ENCODE data around the gene RRAS2.
"Not testable (repeated sequence)": the region's sequence is repeated elsewhere in the genome, so short reads cannot be mapped to it uniquely, and the experiment has no call there.

RRAS2 gene

DNA sequence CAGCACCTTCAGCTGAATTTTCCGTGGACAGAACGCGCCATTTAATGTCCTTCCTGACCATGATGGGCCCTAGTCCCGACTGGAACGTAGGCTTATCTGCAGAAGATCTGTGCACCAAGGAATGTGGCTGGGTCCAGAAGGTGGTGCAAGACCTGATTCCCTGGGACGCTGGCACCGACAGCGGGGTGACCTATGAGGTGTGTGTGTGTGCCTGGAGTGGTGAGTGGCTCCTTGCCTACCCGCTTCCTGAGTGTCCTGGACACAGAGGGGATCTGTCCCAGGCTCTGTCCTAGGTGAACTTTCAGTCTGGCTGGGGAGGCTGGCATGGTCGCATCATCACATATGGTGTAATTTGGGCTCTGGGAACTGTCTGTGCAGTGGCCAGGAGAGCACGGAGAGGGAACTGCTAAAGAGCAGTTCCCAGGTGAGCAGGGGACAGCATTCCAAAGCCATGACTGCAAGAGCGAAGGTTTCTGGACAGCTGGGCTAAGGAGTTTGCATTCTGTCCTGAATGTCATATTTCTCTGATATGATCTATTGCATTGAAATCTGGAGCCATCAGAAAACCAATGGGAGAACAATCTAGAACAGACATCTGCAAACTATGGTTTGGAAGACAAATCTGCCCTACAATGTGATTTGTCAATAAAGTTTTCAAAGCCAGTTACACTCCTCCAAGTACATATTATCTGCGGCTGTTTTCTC lies 104.3 kb downstream of the RRAS2 start:
- DNase-seq, result no peak

DNA sequence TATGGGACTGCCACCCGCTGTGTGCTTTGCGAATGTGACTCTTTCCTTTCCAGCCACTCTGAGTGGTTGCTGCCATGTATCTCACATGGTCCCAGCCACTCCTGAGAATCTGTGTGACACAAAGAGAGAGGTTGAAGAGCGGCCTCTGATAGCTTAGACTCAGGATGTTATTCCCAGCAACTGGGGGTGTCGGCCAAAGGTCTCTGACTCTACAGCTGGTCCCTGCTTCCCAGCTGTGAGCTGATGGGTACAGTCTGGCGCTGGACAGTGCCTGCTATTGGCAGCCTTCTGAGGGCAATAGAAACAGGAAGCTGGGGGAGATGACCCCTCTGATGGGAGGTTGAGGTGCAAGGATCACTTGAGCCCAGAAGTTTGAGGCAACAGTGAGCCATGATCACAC lies 105.1 kb downstream of the RRAS2 start:
- no peak for DNase-seq

DNA sequence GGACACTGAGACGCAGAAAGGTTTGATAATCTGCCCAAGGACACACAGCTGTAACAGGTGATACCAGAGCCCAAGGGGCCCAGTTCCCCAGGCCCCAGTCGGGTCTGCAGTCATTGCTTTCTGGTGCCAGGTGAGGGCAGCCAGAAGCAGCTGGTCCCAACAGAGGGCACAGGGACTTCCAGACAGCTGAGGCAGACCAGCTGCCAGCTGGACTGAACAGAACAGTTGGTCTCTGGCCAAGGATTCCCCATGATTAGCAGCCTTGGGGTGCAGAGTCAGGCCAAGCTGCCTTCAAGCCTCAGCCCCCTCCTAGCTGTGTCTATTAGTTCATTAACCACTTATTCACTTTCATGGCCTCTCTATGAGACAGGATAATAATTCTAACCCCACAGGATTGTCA lies 105.6 kb downstream of the RRAS2 start:
- DNase-seq, result no peak

DNA sequence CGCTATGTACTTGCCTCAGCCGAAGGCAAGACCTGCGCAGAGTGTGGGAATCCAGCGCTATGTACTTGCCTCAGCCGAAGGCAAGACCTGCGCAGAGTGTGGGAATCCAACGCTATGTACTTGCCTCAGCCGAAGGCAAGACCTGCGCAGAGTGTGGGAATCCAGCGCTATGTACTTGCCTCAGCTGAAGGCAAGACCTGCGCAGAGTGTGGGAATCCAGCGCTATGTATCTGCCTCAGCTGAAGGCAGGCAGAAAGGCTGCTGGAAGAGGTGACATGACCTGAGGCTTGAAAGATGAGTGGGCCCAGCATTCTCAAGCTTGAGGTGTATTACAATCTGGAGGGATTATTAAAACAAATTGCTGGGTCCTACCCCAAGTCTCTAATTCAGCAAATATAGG lies 106.5 kb downstream of the RRAS2 start:
- DNase-seq, result not testable (repeated sequence)

DNA sequence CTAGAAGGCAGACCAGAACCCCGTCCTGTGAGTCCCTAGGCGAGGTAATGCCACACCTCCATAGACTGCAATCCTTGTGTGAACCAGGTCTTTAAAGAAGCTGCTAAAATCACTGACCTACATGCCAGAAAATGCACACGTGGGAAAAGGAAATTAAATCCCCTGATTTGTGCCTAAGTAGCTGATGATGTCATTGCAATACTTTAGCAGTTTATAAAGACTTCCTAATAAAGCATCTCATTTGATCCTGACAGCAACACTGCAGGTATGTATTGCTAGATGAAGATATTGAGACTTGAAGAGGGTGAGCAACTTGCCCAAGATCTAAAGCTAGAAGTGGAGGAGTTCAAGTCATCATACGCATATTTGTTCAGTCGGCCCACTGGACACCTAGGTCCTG lies 107.2 kb downstream of the RRAS2 start:
- no peak for DNase-seq

DNA sequence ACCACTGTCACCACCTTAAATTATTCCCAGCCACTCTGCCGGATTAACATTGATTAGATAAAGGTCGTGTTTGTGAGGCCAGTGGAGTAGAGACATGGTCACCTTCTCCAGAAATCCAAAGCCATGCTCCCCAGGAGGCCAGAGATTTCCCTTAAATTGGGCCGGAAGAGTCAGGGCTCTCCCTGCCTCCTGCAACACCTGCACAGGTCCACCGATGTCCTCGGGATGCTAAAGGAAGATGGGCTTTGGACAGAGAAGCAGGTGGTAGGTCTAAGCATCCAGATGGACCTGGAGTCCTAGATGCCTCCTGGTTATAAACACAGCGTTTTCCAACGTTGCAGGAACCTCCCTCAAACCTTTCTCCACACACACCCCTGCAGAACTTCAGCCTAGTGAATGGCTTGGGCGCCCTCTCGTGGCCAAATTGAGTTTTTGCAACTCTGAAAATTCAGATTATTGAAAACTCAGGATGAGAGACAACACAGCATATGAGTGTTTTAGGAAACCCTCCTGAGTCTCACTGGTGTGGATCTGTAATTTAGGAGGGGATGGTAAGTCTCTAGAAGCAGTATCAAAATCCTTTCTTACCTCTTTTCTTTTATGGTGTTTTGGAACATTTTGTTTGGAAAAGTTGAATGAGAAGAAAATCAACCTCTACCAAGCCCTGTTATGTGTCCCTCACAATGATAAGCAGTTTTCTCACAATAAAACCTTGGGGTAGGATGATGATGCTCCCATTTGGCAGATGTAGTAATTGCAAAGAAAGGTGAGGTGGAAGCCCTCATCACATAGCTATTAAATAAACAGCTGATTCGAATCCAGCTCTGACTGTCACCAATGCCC lies 109.6 kb downstream of the RRAS2 start:
- DNase-seq, result peak; percentile 79 to 84

DNA sequence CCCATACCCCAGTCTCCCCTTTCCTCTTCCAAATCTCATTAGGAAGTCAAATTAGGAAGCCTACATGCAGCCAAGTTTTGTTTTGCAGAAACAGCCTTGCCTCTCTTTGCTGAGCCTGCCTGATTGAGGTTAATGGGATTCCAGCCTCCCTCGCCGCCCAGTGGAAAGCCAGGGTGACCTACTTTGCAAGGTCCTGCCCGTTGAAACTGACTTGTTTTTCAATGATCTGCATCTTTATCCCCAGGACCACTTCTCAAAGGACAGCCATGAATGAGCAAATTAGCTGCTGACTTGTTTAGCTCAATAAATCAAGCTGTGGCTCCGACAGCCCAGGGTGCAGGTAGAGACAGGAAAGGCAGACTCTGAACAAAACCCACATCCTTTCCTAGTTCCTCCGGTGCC lies 110.4 kb downstream of the RRAS2 start:
- peak in 1 of 2 experiments; percentile 58 for DNase-seq

DNA sequence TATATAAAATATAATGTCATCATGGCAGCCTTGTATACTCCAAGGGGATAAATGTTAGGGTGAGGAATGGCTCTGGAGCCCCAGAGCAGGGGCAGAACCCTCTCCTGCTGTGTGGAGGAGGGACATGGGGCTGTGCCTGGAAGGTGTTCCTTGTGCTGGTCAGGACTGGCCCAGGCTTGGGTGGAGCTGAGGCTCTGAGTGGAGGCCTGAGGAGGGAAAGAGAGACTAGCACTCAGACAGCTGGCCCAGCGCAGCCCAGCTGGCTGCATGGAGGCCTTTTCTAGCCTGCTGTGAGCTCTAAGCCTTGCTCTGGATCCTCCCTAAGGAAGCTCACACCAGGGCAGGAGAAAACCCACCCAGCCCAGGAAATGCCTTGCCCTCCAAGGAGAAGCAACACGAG lies 113.5 kb downstream of the RRAS2 start:
- no peak for DNase-seq

DNA sequence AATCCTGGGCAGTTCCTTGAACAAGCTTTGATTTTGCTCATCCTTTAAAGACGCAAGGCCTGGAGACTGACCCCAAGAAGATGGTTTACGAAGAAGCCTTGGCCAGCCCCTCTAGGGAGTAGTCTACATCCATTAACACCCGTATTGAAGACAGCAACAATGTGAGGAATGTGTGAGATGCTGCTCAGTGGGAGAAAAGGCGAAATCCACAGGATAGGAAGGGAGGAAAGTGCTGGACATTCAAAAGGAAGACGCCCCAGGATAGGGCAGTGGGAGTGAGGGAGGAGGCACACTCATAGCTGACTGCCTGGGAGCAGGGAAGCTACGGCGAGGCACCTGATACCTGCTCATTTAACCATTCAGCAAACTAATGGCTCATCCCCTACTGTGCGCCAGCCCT lies 114.1 kb downstream of the RRAS2 start:
- DNase-seq, result no peak

DNA sequence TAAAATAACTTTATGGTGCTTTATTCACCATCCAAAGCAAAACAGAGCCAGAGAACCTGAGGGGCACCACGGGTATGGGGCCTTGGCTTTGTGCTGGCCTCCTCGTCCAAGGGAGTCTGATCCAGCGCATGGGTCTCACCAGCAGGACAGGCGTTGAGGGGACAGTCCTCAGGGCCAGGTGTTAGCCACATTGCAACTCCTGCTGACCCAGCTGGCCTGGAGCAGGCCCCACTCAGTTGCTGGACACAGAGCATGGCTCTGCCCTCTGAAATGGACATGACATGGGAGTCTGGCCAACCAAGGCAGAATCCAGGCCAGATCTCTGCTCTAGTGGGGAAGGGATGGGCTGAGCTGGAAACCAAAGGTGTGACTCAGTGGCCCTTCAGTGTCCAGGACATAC lies 116.2 kb downstream of the RRAS2 start:
- DNase-seq, result no peak

DNA sequence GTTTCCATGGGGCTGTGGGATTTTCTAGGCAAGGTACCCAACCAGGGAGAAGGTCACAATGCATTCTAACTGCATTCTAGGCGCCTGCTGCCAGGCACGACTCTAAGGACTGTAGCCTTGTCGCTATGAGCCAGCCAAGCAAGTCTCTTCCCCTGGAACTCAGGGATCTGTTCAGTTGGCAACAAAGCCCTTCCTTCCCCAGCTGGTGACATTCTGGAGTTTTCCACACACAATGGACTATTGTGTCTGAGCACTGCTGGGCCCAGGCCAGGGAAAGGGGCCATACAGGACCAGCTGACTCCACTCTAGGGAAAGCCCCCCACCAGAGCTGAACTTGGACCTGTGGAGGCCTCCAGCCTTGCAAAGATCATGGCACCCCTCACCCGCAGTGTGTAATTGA lies 116.8 kb downstream of the RRAS2 start:
- no peak for DNase-seq

DNA sequence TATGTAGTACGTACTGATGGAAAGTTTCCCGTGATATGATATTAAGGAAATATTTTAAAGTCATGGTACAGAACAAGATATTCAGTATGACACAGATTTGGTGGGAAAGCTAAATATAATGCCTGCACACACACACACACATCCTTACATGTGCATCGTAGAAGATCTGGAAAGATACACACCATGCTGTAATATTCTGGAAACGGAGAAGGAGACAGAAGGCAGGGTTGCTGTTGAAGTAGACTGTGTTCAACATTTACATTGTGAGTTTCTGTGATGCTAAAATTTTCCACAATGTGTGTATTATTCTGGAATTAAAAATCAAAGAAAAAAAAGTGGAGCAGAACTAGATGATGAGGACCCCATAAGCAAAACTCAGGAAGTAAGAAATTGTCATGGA lies 118.0 kb downstream of the RRAS2 start:
- DNase-seq, result no peak

DNA sequence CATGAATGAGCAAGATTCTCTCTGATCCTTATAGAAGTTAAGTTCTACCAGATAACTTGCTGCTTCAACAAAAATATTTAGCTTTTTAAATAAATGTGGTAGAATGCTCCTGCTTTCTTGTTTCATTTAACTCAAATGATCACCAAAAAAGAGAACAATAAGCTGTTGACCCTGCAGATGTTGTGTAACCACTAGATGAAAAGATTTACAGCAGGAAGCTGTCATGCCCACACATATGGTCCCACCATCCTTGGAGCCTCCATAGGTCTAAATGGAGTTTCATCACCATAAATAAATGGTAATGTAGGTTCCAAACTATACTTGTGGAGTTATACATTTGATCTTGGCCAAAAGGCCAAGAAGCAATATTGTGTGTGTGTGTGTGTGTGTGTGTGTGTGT lies 118.8 kb downstream of the RRAS2 start:
- DNase-seq, result no peak

DNA sequence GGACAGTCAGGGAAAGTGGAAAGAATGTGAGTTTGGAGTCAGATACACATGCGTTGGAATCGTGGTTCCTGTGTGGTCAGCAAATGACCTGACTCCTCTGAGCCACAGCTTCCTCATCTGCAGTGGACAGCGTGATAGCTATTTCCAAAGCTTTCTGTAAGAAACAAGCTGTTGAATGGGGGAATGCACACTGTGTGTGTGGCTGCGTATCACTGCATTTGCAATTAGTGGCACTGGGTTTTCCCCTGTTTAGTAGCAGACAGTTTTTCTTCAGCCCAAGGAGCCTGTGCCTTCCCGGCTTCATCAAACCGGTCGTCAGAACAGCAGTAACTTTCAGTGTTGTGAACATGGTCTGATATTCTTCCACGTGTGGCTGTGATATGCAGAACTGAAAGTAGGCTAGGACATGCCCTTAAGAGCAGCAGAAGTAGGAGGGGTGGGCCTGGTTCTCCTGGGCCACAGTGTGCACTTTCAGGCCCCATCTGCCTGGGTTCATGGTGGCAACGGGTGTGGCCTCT lies 121.5 kb downstream of the RRAS2 start:
- no peak for DNase-seq

DNA sequence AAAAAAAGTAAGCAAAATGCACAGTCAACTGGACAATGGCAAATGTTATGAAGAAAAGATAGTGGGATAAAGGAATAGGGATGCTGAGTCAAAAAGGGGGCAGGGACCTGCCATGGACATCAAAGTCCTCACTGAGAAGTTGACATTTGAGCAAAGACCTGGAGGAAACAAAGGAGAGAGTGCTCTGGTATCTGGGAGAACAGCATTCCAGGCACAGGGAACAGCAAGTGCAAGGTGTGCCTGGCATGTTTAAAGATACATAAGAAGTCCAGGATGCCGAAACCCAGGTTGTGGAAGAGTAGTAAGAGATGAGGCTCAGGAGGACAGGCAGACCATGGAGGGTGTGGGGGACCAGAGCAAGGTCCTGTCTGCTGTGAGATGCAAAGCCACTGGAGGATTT lies 123.3 kb downstream of the RRAS2 start:
- DNase-seq, result no peak

DNA sequence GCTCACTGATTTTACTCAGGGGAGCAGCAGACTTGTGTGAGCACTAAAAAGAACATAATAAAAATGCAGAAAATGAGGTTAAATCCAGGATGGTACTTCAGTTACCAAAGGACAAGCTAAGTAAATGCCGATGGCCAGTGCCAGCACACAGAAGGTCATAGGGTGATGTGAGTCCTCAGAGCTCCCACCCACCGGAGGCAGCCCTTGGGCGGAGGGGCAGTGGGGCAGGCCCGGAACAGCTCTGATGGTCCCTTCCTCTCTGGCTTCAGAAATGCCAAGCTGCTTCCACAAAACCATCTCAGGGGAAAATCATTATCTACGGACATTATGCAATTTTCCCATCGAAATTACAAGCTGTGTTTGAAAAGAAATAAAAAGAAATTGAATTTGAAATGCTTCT lies 124.5 kb downstream of the RRAS2 start:
- no peak for DNase-seq

DNA sequence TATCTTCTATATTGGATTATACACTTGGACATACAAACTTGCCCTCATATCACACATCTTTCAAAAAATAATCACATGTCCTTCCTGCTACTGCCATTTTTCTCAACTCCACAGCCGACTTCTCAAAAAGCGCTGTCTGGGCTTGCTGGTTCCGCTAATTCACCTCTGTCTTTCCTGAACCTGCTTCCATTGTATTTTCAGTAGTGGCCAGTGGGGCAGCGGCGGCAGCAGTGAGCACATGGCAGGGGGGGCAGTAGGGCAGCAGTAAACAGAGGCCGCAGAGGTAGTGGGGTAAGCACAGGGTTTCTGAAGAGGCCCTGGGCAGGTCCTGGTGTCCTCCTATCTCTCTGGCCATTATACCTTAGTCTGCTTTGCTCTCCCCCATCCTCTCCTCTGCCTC lies 126.3 kb downstream of the RRAS2 start:
- DNase-seq, result no peak

DNA sequence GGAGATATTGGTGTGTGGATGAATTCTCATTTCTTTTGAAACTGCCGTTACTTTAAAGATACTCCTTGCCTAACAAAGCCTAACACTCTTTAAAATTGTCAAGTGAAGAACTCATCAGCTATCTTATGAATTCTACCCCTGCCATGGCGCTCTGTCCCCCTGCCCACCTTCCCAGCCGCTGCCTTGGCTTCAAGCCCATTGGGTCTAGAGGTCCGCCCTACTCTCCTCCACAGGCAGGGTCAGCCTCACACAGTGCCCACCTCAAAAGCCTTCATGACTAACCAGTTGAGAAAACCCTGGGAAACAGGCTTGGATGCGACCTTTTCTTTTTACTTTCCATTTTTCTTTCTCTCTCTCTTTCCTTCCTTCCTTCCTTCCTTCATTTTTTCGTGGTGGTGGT lies 128.6 kb downstream of the RRAS2 start:
- DNase-seq, result no peak

DNA sequence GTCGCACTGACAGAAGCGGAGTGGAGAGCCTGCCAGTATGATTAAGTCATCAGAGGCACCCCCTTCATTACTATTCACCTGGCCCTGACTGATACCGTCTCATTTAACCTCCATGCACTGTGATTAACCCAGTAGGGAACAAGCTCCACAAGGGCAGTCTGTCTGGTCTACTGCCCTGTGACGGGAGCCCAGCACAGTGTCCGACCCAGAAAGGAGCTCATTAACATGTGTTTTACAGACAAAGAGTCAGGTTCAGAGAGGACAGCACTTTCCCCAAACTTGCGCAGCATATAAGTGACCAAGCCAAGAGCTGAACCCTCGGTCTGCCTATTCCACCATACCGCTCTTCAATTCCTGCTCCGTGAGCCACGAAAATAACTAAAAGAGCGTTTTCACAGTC lies 129.5 kb downstream of the RRAS2 start:
- DNase-seq, result no peak

DNA sequence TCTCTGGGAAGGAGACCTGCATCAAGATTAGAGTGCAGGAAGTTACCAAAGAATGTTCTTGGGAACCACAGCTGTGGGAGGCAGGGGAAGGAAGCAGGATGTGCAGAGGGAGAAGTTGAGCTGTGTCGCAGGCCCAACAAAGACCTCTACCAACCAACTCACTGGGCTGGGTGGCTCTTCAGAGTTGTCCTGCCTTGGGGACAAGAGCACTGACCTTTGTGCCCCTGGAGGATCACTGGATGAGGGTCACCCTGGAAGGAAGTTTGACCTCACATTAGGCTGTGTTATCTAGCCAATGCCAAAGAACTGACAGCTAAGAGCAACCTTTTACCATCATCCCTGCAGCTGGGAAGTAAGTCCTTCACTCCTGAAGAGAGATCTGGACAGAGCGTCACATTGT lies 130.6 kb downstream of the RRAS2 start:
- DNase-seq, result no peak

Measured in cerebellar nuclear complex (tissue), 1 donor.